Kidney epithelial cell (primary cell): Measurements from ENCODE around the gene MAN1A2. TPM values are rescaled to one million over a fixed set of nuclear protein-coding genes. Genes with fewer than 3 reads are reported as not detected.

Source experiments
- DNase-seq: peaks from one replicate; pipeline ENCODE4 v3.0.0-alpha.2; 2010; ENCODE audit warnings: low read depth
- H3K27me3 ChIP-seq: 2 replicates; pipeline ENCODE4 v1.6.0; 2011; ENCODE audit warnings: low read length; ENCODE audit not compliant: control insufficient read depth, insufficient read depth
- H3K36me3 ChIP-seq: 2 replicates; pipeline ENCODE4 v1.5.1; 2011; ENCODE audit warnings: low read length; ENCODE audit not compliant: control insufficient read depth, insufficient read depth
- H3K4me3 ChIP-seq: 2 replicates; pipeline ENCODE4 v1.5.1; 2011; ENCODE audit warnings: low read depth, mild to moderate bottlenecking, control low read depth, low read length
- total RNA-seq: library from RNA; depleted of rRNA; stranded (reverse); fragments of >200 nt; gene quantifications from 2 replicates; pipeline ENCODE4 v1.2.3, GENCODE V29; 2015
- TF ChIP-seq, protein P1 (sequence below): IDR thresholded peaks from 2 replicates; pipeline ENCODE4 v1.5.1; 2011; ENCODE audit warnings: mild to moderate bottlenecking, moderate library complexity, low read length, control low read depth, inconsistent platforms; ENCODE audit not compliant: insufficient read depth, poor library complexity, severe bottlenecking

The MAN1A2 gene
- total RNA-seq, 1 donor from 2014 or later = 22.0 TPM

DNA sequence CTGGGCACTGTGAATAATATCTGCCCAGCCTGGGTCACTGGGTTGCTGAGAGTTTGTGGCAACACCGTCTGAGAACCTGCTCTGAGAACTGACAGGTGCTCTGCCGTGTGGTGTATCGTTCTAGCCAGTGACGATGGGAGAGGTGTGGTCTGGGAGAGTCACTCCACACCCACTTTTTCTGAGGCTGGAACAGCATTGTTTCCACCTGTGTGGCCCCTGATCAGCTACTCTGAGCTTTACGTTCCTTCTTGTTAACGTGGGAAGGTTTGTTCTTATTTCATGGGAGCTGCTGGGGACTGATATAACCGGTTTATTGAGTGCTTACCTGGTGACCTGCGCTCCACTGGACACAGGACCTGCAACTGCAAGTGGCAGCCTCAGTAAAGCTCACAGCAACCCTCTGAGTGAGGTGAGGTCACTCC is 203.8 kb downstream of the MAN1A2 start:
- TF ChIP-seq, protein P1, sequence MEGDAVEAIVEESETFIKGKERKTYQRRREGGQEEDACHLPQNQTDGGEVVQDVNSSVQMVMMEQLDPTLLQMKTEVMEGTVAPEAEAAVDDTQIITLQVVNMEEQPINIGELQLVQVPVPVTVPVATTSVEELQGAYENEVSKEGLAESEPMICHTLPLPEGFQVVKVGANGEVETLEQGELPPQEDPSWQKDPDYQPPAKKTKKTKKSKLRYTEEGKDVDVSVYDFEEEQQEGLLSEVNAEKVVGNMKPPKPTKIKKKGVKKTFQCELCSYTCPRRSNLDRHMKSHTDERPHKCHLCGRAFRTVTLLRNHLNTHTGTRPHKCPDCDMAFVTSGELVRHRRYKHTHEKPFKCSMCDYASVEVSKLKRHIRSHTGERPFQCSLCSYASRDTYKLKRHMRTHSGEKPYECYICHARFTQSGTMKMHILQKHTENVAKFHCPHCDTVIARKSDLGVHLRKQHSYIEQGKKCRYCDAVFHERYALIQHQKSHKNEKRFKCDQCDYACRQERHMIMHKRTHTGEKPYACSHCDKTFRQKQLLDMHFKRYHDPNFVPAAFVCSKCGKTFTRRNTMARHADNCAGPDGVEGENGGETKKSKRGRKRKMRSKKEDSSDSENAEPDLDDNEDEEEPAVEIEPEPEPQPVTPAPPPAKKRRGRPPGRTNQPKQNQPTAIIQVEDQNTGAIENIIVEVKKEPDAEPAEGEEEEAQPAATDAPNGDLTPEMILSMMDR = no peak
- DNase-seq = no peak
- Histone ChIP-seq H3K4me3 (no peak overlapping the region), H3K36me3 (no peaks in the 10 kb centered on the region), H3K27me3 (no peaks in the 10 kb centered on the region)

DNA sequence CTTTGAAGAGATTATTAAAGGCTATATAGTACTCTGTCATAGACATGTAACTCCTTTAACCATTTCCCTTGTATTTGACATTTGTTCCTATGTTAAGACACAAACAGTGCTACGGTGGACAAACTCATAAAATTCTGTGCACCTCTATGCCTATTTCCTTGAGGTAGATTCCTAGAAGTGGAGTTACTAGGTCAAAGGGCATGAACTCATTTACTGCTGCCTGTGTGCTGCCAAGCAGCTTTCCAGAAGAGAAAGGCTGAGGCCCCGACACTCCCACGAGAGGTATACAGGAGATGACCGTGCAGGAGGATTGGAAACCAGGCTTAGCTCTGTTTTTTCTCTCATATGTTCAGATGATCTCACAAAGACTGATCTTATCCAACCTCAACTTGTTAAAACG is 204.2 kb downstream of the MAN1A2 start:
- TF ChIP-seq, protein P1 = no peak
- no peaks in the 10 kb centered on the region for H3K36me3 ChIP-seq
- no peak for DNase-seq
- H3K4me3 ChIP-seq = no peak overlapping the region
- no peaks in the 10 kb centered on the region for H3K27me3 ChIP-seq

- TF ChIP-seq, protein P1 = no peak
These were observed 205.3 kb downstream of the MAN1A2 start for GRCh38 chr1:117572546-117572945.

DNA sequence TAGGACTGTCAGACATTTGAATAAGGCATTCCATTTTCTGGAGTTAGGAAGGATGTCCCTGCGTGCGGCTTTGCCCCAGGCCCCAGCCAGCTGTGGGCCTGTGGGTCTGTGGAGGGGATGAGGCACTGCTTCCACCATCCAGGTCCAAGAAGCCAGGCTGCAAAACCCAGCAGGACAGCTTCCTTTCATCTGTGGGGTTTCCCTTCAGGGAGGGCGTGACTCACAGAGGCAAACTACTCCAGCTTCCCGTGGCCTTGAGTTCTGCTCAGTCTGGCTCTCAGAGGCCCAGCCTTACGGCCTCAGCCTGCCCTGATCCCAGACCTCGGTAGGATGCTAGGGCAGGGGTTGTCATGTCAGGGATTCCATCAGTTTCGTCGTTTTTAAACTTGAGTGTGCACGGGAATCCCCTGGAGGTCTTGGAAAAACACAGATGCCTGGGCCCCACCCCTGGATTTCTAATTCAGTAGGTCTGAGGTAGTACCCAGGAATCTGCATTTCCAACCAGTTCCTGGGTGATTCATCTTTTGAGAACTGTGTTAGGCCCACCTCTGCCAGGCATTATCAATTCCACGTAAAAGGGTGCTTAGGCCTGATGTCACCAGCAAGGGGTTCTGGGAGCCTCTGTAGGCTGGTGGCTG is 206.3 kb downstream of the MAN1A2 start:
- TF ChIP-seq, protein P1 = no peak
- no peak for DNase-seq

More at GRCh38 chr1:117572546-117572945, 205.3 kb downstream of the MAN1A2 start:
- Histone ChIP-seq H3K4me3 (no peak overlapping the region), H3K36me3 (no peaks in the 10 kb centered on the region), H3K27me3 (no peaks in the 10 kb centered on the region)
- DNase-seq = no peak

DNA sequence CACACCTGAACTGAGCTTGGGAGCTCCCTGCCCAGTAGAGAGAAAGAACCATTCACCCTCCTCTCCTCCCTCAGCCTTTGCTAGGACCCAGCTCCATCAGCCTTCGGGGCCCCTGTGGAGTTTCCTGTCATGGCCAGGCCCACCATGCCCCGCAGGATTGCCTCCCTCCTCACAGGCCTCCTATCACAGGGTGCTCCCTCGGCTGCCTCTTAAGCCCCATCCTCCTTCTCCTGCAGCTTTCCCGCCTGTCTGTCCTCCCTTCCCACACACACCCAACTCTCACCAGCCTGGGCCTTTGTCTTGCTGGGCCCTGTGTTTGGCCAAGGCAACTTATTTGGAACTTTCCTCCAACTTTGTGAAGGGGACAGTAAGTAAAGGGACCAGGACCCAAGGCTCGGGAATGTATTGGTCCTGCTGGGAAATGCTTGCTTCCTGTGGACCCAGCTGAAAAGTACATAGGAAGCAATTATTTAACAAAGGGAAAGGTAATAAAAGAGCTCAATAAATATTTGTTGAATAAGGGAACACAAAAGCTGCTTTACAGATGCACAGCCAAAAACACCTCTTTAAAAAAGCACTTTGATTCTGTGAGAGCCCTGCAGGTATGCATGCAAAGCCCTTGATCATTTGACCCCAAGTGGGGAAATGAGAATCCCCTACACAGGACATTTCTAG is 207.0 kb downstream of the MAN1A2 start:
- DNase-seq = no peak
- TF ChIP-seq, protein P1 = no peak
- H3K4me3 ChIP-seq = no peak overlapping the region
- no peaks in the 10 kb centered on the region for H3K27me3 ChIP-seq
- H3K36me3 ChIP-seq = no peaks in the 10 kb centered on the region

More for the DNA sequence above, 206.3 kb downstream of the MAN1A2 start:
- H3K4me3 ChIP-seq = no peak overlapping the region
- H3K27me3 ChIP-seq = no peaks in the 10 kb centered on the region
- no peaks in the 10 kb centered on the region for H3K36me3 ChIP-seq
